SK-N-SH (cell line): ENCODE data around the gene SEC62. TPM values are rescaled to one million over a fixed set of nuclear protein-coding genes. Genes with fewer than 3 reads are reported as not detected.

Experiments
- CTCF ChIA-PET: fragments of 300-600, 350-600 bp; formaldehyde crosslinking; extraction: SDS; loops from one replicate; lab custom pipeline; 2021; lab: Yijun Ruan, JAX
- POLR2A ChIA-PET: fragments of 350-600 bp; sonication (Branson Sonifier 250); formaldehyde crosslinking; extraction: SDS; loops from one replicate; lab custom pipeline; 2020; ENCODE audit warnings: antibody characterized with exemption, inconsistent platforms; lab: Yijun Ruan, JAX
- DNase-seq: peaks from one replicate; pipeline ENCODE4 v3.0.0; 2012
- H2AFZ ChIP-seq: fragments of 200-600 bp; sonication (generic); 2 replicates; pipeline ENCODE4 v1.8.1; 2016; ENCODE audit warnings: antibody characterized with exemption, mild to moderate bottlenecking, low read depth
- H3F3A ChIP-seq: fragments of 200-600 bp; sonication (generic); replicated peaks from 2 replicates; pipeline ENCODE3; 2016; ENCODE audit warnings: antibody characterized with exemption, mild to moderate bottlenecking; ENCODE audit not compliant: insufficient read depth
- H3K27ac ChIP-seq, 2 experiments: fragments of 200-500 bp in 1 of 2; fragments of 200-600 bp in 1 of 2; sonication (Bioruptor generic) in 1 of 2; sonication (generic), shearing (Covaris generic) in 1 of 2; 2 replicates each; pipeline versions ENCODE4 v1.5.1 to v1.6.1; 2014 to 2016; ENCODE audit warnings: low read depth in 2 of 2, inconsistent platforms in 1 of 2, low read length in 1 of 2, mild to moderate bottlenecking in 1 of 2, mixed read lengths in 1 of 2
- H3K27me3 ChIP-seq: fragments of 200-600 bp; sonication (generic), shearing (Covaris generic); 2 replicates; pipeline ENCODE4 v1.6.1; 2016; ENCODE audit warnings: mixed run types; ENCODE audit not compliant: insufficient read depth
- H3K36me3 ChIP-seq, 2 experiments: fragments of 200-500 bp in 1 of 2; fragments of 200-600 bp in 1 of 2; sonication (Bioruptor generic) in 1 of 2; sonication (generic) in 1 of 2; replicated peaks in 1 of 2; 2 replicates each; pipeline versions ENCODE3 to v1.5.1; 2014 to 2016; ENCODE audit warnings: low read length in 1 of 2, mild to moderate bottlenecking in 1 of 2; ENCODE audit not compliant: insufficient read depth in 2 of 2, control insufficient read depth in 1 of 2
- H3K4me1 ChIP-seq, 2 experiments: fragments of 200-500 bp in 1 of 2; fragments of 200-600 bp in 1 of 2; sonication (Bioruptor generic) in 1 of 2; sonication (generic), shearing (Covaris generic) in 1 of 2; 2 replicates each; pipeline versions ENCODE4 v1.5.1 to v1.6.1; 2014 to 2016; ENCODE audit warnings: low read depth in 1 of 2, low read length in 1 of 2, mixed run types in 1 of 2; ENCODE audit not compliant: insufficient read depth in 2 of 2, control insufficient read depth in 1 of 2
- H3K4me2 ChIP-seq: fragments of 200-600 bp; sonication (generic), shearing (Covaris generic); 2 replicates; pipeline ENCODE4 v1.6.1; 2017; ENCODE audit warnings: mixed run types
- H3K4me3 ChIP-seq, 2 experiments: fragments of 200-500 bp in 1 of 2; fragments of 200-600 bp in 1 of 2; sonication (Bioruptor generic) in 1 of 2; sonication (generic), shearing (Covaris generic) in 1 of 2; 2 replicates each; pipeline versions ENCODE4 v1.5.1 to v1.8.1; 2014 to 2016; ENCODE audit warnings: low read depth in 2 of 2, inconsistent platforms in 1 of 2, low read length in 1 of 2, mild to moderate bottlenecking in 1 of 2, mixed read lengths in 1 of 2, moderate library complexity in 1 of 2
- H3K79me2 ChIP-seq: fragments of 200-600 bp; sonication (generic); 2 replicates; pipeline ENCODE4 v1.8.1; 2017; ENCODE audit warnings: mild to moderate bottlenecking; ENCODE audit not compliant: insufficient read depth
- H3K9ac ChIP-seq: fragments of 200-600 bp; sonication (generic); 2 replicates; pipeline ENCODE4 v1.6.1; 2017; ENCODE audit warnings: mixed run types
- H3K9me2 ChIP-seq: fragments of 200-600 bp; sonication (generic); 2 replicates; pipeline ENCODE4 v1.6.1; 2017; ENCODE audit warnings: mixed run types
- H3K9me3 ChIP-seq: fragments of 200-600 bp; sonication (generic); 2 replicates; pipeline ENCODE4 v1.6.1; 2017; ENCODE audit warnings: mixed run types, mild to moderate bottlenecking, moderate library complexity
- H4K20me1 ChIP-seq: fragments of 200-600 bp; sonication (generic); 2 replicates; pipeline ENCODE4 v1.6.1; 2017; ENCODE audit warnings: mild to moderate bottlenecking, mixed run types; ENCODE audit not compliant: insufficient read depth
- ELF1 ChIP-seq: IDR thresholded peaks from 2 replicates; pipeline ENCODE4 v1.4.0; 2012
- FOXJ3 ChIP-seq: sonication (generic); formaldehyde crosslinking; IDR thresholded peaks from 2 replicates; pipeline ENCODE4 v1.5.1; 2020; ENCODE audit warnings: mild to moderate bottlenecking, missing genetic modification reagents
- FOXM1 ChIP-seq: IDR thresholded peaks from 2 replicates; pipeline ENCODE4 v1.4.0; 2012; ENCODE audit warnings: low read depth, mild to moderate bottlenecking
- GABPA ChIP-seq: IDR thresholded peaks from 2 replicates; pipeline ENCODE4 v1.4.0; 2012; ENCODE audit warnings: low read depth, mild to moderate bottlenecking
- GATA2 ChIP-seq: sonication (generic); formaldehyde crosslinking; IDR thresholded peaks from 2 replicates; pipeline ENCODE4 v1.5.0; 2020; ENCODE audit warnings: mild to moderate bottlenecking, missing genetic modification reagents
- IRF3 ChIP-seq: fragments of 150-350 bp; IDR thresholded peaks from 2 replicates; pipeline ENCODE4 v1.6.1; 2016; ENCODE audit warnings: mild to moderate bottlenecking, low read depth, low read length
- NFIC ChIP-seq: IDR thresholded peaks from 2 replicates; pipeline ENCODE4 v1.4.0; 2012; ENCODE audit warnings: borderline replicate concordance
- RCOR1 ChIP-seq: fragments of 150-350 bp; IDR thresholded peaks from 2 replicates; pipeline ENCODE4 v1.6.1; 2017; ENCODE audit warnings: antibody characterized with exemption, low read length
- RFX5 ChIP-seq: IDR thresholded peaks from 2 replicates; pipeline ENCODE4 v1.6.1; 2012; ENCODE audit warnings: mild to moderate bottlenecking, improper control_type of control experiment, low read length
- TCF12 ChIP-seq: IDR thresholded peaks from 2 replicates; pipeline ENCODE4 v1.4.0; 2012
- YY1 ChIP-seq: IDR thresholded peaks from 2 replicates; pipeline ENCODE4 v1.4.0; 2012; ENCODE audit warnings: low read depth, mild to moderate bottlenecking
- WGBS: methylation state at CpG from one replicate; pipeline ENCODE4 v1.1.6; 2017; ENCODE audit warnings: low lambda C conversion rate; 5-methylcytosine and 5-hydroxymethylcytosine counted together
- polyA plus RNA-seq, 3 experiments: library from polyadenylated mRNA; depleted of rRNA; stranded (reverse); fragments of >200 nt; gene quantifications; 2 replicates each; pipeline ENCODE4 v1.2.3, GENCODE V29; 2012
- TF ChIP-seq, protein P1 (sequence below): IDR thresholded peaks from 2 replicates; pipeline ENCODE4 v1.4.0; 2012; ENCODE audit warnings: low read depth, borderline replicate concordance

SEC62 gene
- polyA plus RNA-seq, 1 of the 3 experiments (the other 2 are of a cell fraction): 15.0 TPM

GRCh38 chr3:169970847-169971246 is 4.2 kb downstream of the SEC62 start:
- Histone ChIP-seq H3K9me2 (no peaks in the 10 kb centered on the region), H4K20me1 (peaks cover 74% of the 10 kb centered on the region), H3K4me3 (no peak overlapping the region), H3K4me1 (peaks cover 9 to 15% of the 10 kb centered on the region in 2 experiments; a peak in 3 of 4 replicates), H3K27me3 (no peaks in the 10 kb centered on the region), H3K27ac (no peak overlapping the region), H3K9me3 (no peaks in the 10 kb centered on the region), H3K79me2 (peaks cover 96% of the 10 kb centered on the region), H3K9ac (no peak overlapping the region), H3F3A (peaks cover 7% of the 10 kb centered on the region), H3K36me3 (peaks cover 15 to 38% of the 10 kb centered on the region in 2 experiments), H3K4me2 (no peak overlapping the region), H2AFZ (no peak overlapping the region)
- TF ChIP-seq FOXM1: no peak
- TF ChIP-seq FOXJ3 (CRISPR knock-in tag): no peak
- no peak for TF ChIP-seq RCOR1
- POLR2A ChIA-PET: interaction anchor here (0.7 kb wide), 1 partner anchor 107 kb away, joined by 5 read pairs; no protein-coding TSS in a partner anchor
- WGBS: 78% methylated on average over 1 of the region's 1 CpG
- no peak for DNase-seq
- CTCF ChIA-PET: no interaction called here

- 68% methylated on average over 2 of the region's 2 CpGs for WGBS
- H3K36me3 ChIP-seq: peaks cover 22 to 43% of the 10 kb centered on the region in 2 experiments
- no peak overlapping the region for H3K27ac ChIP-seq
- no peaks in the 10 kb centered on the region for H3K9me3 ChIP-seq
- no peak overlapping the region for H3K4me2 ChIP-seq
- DNase-seq: no peak
- H3K4me1 ChIP-seq: peaks cover 9 to 11% of the 10 kb centered on the region in 2 experiments; a peak in 3 of 4 replicates
- H3K4me3 ChIP-seq: no peak overlapping the region
- no peaks in the 10 kb centered on the region for H3K27me3 ChIP-seq
- H3F3A ChIP-seq: peaks cover 7% of the 10 kb centered on the region
- no peaks in the 10 kb centered on the region for H3K9me2 ChIP-seq
- no peak overlapping the region for H3K9ac ChIP-seq
- ChIA-PET POLR2A (interaction anchor here (0.7 kb wide), 1 partner anchor 107 kb away, joined by 5 read pairs; no protein-coding TSS in a partner anchor), CTCF (no interaction called here)
- no peak overlapping the region for H2AFZ ChIP-seq
- peaks cover 81% of the 10 kb centered on the region for H4K20me1 ChIP-seq
- H3K79me2 ChIP-seq: peaks cover 100% of the 10 kb centered on the region
- TF ChIP-seq ELF1 (no peak), IRF3 (no peak), NFIC (no peak), RFX5 (no peak), GATA2 (CRISPR knock-in tag) (no peak), TCF12 (no peak), YY1 (no peak), GABPA (no peak), FOXJ3 (CRISPR knock-in tag) (no peak)
- TF ChIP-seq, protein P1, sequence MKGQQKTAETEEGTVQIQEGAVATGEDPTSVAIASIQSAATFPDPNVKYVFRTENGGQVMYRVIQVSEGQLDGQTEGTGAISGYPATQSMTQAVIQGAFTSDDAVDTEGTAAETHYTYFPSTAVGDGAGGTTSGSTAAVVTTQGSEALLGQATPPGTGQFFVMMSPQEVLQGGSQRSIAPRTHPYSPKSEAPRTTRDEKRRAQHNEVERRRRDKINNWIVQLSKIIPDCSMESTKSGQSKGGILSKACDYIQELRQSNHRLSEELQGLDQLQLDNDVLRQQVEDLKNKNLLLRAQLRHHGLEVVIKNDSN: no peak
Measured at GRCh38 chr3:169971522-169971921, 4.9 kb downstream of the SEC62 start.
